ENCODE data around the gene JPH2. TPM values are rescaled to one million over a fixed set of nuclear protein-coding genes. Genes with fewer than 3 reads are reported as not detected.
"Not testable (repeated sequence)": the region's sequence is repeated elsewhere in the genome, so short reads cannot be mapped to it uniquely, and the experiment has no call there.

JPH2 gene
- total RNA-seq, 1 experiment from 2014 or later = 4.8 TPM

GRCh38 chr20:44211177-44212039, 24.4 kb upstream of the JPH2 start:
- DNase-seq (ENCODE audit: low spot score) = peak; percentile 28

GRCh38 chr20:44210406-44211176, 23.6 kb upstream of the JPH2 start, which contains the start of gene OSER1:
Gene OSER1 (minus strand): TSS chr20:44210771. CDS start chr20:44206957, 3,814 bp downstream.
- DNase-seq (ENCODE audit: low spot score) = peak; percentile 97

GRCh38 chr20:44209686-44210405, 22.9 kb upstream of the JPH2 start:
- peak; percentile 27 for DNase-seq (ENCODE audit: low spot score)

- DNase-seq (ENCODE audit: low spot score) = no peak
These were observed 21.8 kb upstream of the JPH2 start for GRCh38 chr20:44208770-44209169.

- no peak for DNase-seq (ENCODE audit: low spot score)
These were observed 21.2 kb upstream of the JPH2 start for GRCh38 chr20:44208165-44208564.

- no peak for DNase-seq (ENCODE audit: low spot score)
These were observed 20.2 kb upstream of the JPH2 start for GRCh38 chr20:44207126-44207723.

- no peak for DNase-seq (ENCODE audit: low spot score)
These were observed 19.1 kb upstream of the JPH2 start for GRCh38 chr20:44206132-44206531.

- no peak for DNase-seq (ENCODE audit: low spot score)
These were observed 17.8 kb upstream of the JPH2 start for GRCh38 chr20:44204832-44205215.

- peak; percentile 95 for DNase-seq (ENCODE audit: low spot score)
These were observed 17.3 kb upstream of the JPH2 start for GRCh38 chr20:44204156-44204831.

GRCh38 chr20:44203161-44203560, 16.2 kb upstream of the JPH2 start:
- DNase-seq (ENCODE audit: low spot score) = peak; percentile 45

GRCh38 chr20:44200983-44201382, 14.0 kb upstream of the JPH2 start:
- no peak for DNase-seq (ENCODE audit: low spot score)

GRCh38 chr20:44200371-44200770, 13.4 kb upstream of the JPH2 start:
- DNase-seq (ENCODE audit: low spot score) = no peak

GRCh38 chr20:44199877-44200276, 12.9 kb upstream of the JPH2 start:
- no peak for DNase-seq (ENCODE audit: low spot score)

- DNase-seq (ENCODE audit: low spot score) = no peak
These were observed 11.9 kb upstream of the JPH2 start for GRCh38 chr20:44198872-44199271.

- no peak for DNase-seq (ENCODE audit: low spot score)
These were observed 9.3 kb upstream of the JPH2 start for GRCh38 chr20:44196271-44196670.

GRCh38 chr20:44195605-44196004, 8.6 kb upstream of the JPH2 start:
- DNase-seq (ENCODE audit: low spot score) = no peak

GRCh38 chr20:44193801-44194200, 6.8 kb upstream of the JPH2 start:
- DNase-seq (ENCODE audit: low spot score) = no peak

- not testable (repeated sequence) for DNase-seq (ENCODE audit: low spot score)
These were observed 4.7 kb upstream of the JPH2 start for GRCh38 chr20:44191640-44192039.

GRCh38 chr20:44190197-44190852, 3.3 kb upstream of the JPH2 start:
- DNase-seq (ENCODE audit: low spot score) = peak; percentile 80

- no peak for DNase-seq (ENCODE audit: low spot score)
These were observed 1.8 kb upstream of the JPH2 start for GRCh38 chr20:44188752-44189151.
